ENCODE data around the gene LRCOL1.

The LRCOL1 gene

GRCh38 chr12:132617135-132617701 lies 6.8 kb upstream of the LRCOL1 start:
- H3K4me3 ChIP-seq (ENCODE audit: low read depth, low read length), result no peak overlapping the region
- no peak for TF ChIP-seq CTCF (IDR thresholded peaks at IDR 0.05; ENCODE audit: low read depth, low read length)

DNA sequence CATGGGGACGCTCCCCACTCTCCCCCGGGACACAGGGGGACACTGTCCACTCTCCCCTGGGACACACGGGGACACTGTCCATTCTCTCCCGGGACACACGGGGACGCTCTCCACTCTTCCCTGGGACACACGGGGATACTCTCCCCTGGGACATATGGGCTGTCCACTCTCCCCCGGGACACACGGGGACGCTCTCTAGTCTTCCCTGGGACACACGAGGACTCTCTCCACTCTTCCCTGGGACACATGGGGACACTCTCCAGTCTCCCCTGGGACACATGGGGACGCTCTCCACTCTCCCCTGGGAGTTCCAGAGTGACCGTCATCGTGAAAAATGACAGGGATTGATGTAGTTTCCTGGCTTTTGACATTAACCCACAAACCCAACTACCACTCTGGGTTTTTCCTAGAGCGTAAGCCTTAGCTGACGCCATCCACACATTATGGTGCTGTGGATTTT lies 5.2 kb upstream of the LRCOL1 start:
- no peak overlapping the region for H3K4me3 ChIP-seq (ENCODE audit: low read depth, low read length)

GRCh38 chr12:132614861-132615578 lies 4.6 kb upstream of the LRCOL1 start:
- H3K4me3 ChIP-seq (ENCODE audit: low read depth, low read length), result no peak overlapping the region
- TF ChIP-seq CTCF (IDR thresholded peaks at IDR 0.05; ENCODE audit: low read depth, low read length), result peak; percentile 75

More for the DNA sequence above, 5.2 kb upstream of the LRCOL1 start:
- no peak for TF ChIP-seq CTCF (IDR thresholded peaks at IDR 0.05; ENCODE audit: low read depth, low read length)

DNA sequence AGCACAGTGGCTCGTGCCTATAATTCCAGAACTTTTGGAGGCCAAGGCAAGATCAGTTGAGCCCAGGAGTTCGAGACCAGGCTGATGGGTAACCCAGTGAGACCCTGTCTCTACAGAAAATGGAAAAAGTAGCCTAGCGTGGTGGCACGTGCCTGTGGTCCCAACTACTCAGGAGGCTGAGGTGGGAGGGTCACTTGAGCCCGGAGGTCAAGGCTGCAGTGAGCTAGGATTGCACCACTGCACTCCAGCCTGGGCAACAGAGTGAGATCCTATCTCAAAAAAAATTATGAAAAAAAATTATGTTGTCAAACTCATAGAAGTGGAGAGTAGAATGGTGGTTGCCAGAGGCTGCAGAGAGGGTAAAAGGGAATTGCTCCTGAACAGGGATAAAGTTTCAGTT lies 3.6 kb upstream of the LRCOL1 start:
- no peak overlapping the region for H3K4me3 ChIP-seq (ENCODE audit: low read depth, low read length)
- TF ChIP-seq CTCF (IDR thresholded peaks at IDR 0.05; ENCODE audit: low read depth, low read length), result no peak

DNA sequence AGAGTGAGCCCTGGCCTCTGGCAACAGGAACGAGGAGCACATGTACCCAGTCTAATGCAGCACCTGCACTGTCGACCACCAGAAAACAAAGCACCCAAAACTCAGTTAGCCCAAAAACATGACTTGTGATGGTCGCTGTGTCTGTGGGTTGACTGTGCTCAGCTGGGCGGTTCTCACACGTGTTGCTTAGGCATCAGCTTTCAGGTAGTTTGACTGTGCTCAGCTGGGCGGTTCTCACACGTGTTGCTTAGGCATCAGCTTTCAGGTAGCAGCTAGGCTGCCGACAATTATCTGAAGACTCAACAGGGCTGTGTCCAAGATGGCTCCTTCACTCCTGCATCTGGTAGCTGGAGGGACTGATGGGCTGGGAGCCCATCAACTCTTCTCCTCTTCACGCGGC lies 1.2 kb upstream of the LRCOL1 start:
- TF ChIP-seq CTCF (IDR thresholded peaks at IDR 0.05; ENCODE audit: low read depth, low read length), result no peak
- no peak overlapping the region for H3K4me3 ChIP-seq (ENCODE audit: low read depth, low read length)

GRCh38 chr12:132610866-132611602 lies 652 bp upstream of the LRCOL1 start:
- TF ChIP-seq CTCF (IDR thresholded peaks at IDR 0.05; ENCODE audit: low read depth, low read length), result no peak

More at GRCh38 chr12:132610866-132611602, 652 bp upstream of the LRCOL1 start:
- no peak overlapping the region for H3K4me3 ChIP-seq (ENCODE audit: low read depth, low read length)
